OCI-LY3 (cell line): ENCODE results near the gene PRR35.

ENCODE experiments used
- EZH2phosphoT487 ChIP-seq: fragments of 200-600 bp; shearing (Covaris generic); IDR thresholded peaks from 2 replicates; pipeline ENCODE4 v1.6.1; 2018; ENCODE audit warnings: antibody characterized with exemption, mixed run types, low read depth
- TF ChIP-seq, protein P1 (sequence below): fragments of 200-600, 300-600 bp; sonication (generic); IDR thresholded peaks from 2 replicates; pipeline ENCODE4 v1.5.1; 2014; ENCODE audit warnings: antibody characterized with exemption, low read length, low read depth

DNA sequence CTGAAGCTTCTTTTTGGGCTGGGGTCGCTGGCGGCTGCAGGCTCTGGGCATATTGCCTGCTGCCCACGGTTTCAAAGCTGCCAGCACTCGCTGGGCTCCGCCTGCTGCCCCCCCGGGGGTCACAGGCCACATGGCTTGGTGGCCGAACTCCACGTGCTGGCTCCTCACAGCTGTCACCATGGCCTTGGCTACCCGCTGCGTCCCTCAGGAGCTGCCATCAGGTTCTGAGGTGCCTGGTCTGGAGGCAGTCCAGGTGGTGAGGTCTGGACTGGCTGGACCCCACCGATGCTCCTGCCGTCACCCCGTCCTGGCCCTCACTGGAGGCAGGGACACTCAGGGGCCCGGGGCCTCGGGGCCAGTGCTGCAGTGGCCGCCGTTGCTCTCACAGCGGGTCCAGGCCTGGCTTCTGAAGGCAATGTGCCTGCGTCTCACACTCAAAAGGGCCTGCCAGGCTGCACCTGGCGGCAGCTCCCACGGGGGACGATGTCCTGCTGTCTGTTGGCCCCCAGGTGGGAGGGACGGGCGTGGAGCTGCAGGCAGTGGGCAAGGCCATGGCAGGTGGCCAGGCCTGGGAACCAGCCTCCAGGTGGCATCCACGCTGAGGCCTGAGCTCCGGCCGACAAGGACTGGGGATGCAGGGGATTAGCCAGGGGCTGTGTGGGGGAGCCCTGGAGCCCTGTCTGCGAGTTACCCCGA is 19.4 kb upstream of the PRR35 start:
- TF ChIP-seq, protein P1, sequence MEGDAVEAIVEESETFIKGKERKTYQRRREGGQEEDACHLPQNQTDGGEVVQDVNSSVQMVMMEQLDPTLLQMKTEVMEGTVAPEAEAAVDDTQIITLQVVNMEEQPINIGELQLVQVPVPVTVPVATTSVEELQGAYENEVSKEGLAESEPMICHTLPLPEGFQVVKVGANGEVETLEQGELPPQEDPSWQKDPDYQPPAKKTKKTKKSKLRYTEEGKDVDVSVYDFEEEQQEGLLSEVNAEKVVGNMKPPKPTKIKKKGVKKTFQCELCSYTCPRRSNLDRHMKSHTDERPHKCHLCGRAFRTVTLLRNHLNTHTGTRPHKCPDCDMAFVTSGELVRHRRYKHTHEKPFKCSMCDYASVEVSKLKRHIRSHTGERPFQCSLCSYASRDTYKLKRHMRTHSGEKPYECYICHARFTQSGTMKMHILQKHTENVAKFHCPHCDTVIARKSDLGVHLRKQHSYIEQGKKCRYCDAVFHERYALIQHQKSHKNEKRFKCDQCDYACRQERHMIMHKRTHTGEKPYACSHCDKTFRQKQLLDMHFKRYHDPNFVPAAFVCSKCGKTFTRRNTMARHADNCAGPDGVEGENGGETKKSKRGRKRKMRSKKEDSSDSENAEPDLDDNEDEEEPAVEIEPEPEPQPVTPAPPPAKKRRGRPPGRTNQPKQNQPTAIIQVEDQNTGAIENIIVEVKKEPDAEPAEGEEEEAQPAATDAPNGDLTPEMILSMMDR = no peak
- no peak for TF ChIP-seq EZH2phosphoT487
